K562 (cell line): ENCODE measurements around the gene AGAP1. TPM values are rescaled to one million over a fixed set of nuclear protein-coding genes. Genes with fewer than 3 reads are reported as not detected.

Experiments used
- RBM14 ChIP-seq: fragments of 200-400 bp; formaldehyde crosslinking; IDR thresholded peaks from 2 replicates; pipeline ENCODE4 v1.6.1; 2018; ENCODE audit warnings: low read depth, mild to moderate bottlenecking, low read length, moderate library complexity, borderline replicate concordance; ENCODE audit not compliant: insufficient read depth
- SAFB ChIP-seq: fragments of 200-400 bp; formaldehyde crosslinking; IDR thresholded peaks from 2 replicates; pipeline ENCODE4 v1.6.1; 2017; ENCODE audit warnings: low read depth, low read length, borderline replicate concordance
- STAT5A ChIP-seq: IDR thresholded peaks from 2 replicates; pipeline ENCODE4 v1.6.1; 2012; ENCODE audit warnings: low read length, inconsistent platforms, borderline replicate concordance
- ZBTB40 ChIP-seq, 2 experiments: fragments of 450-650 bp in 1 of 2; sonication (generic) in 1 of 2; formaldehyde crosslinking in 1 of 2; IDR thresholded peaks; 2 replicates each; pipeline versions ENCODE4 v1.7.1 to v1.9.0; 2016 to 2022; ENCODE audit warnings: inconsistent platforms in 1 of 2, mild to moderate bottlenecking in 1 of 2, missing genetic modification reagents in 1 of 2
- ZNF584 ChIP-seq: fragments of 200-800 bp; sonication (Bioruptor generic); IDR thresholded peaks from 2 replicates; pipeline ENCODE4 v1.6.1; 2016; ENCODE audit warnings: low read depth, mild to moderate bottlenecking, missing genetic modification characterization, missing compliant biosample characterization
- polyA plus RNA-seq, 8 experiments: library from polyadenylated mRNA; depleted of rRNA in 4 of 8; stranded (reverse) in 5 of 8; unstranded in 3 of 8; fragments of >200 nt; fragmentation: Nextera tagmentation in 2 of 8; fragmentation: Illumina TruSeq in 1 of 8; extraction: Ambion mirVana in 2 of 8; extraction: Trizol in 1 of 8; gene quantifications; 2 replicates each; pipeline versions ENCODE4 v1.2.1 to v1.2.3, GENCODE V29; 2011 to 2014; ENCODE audit warnings: inconsistent platforms in 1 of 8, missing spikeins in 1 of 8
- total RNA-seq, 7 experiments: library from RNA; depleted of rRNA in 6 of 7; stranded (reverse); fragments of >200 nt in 6 of 7; fragmentation: Illumina TruSeq in 2 of 7; extraction: Trizol in 2 of 7; gene quantifications; 2 replicates each; pipeline versions ENCODE4 v1.2.1 to v1.2.3, GENCODE V29; 2011 to 2021; ENCODE audit warnings: low replicate concordance in 1 of 7

AGAP1 gene
- total and polyA plus RNA-seq, 9 of the 15 experiments (the other 6 are each of a cell fraction or from before 2014, with no cell fraction given), result 1.3 to 24.0 (median 10.6) TPM

DNA sequence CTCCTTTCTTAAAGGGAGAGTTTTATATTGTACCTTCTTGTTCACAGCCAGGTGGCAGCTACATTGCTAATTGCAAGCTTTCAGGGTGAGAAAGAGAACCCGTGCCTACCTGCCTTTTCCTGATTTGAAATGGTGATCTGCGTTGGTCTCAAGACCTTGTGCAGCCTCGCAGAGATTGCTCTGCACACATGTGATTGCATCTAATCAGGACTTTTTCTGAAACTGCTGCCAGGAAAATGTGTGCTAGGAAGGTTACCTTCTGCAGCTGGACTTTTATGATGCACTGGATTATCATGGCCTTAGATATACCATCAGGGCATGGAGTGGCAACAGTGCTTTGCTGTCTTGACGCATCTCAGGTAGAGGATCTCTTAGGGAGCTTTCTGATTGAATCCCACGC lies 45.1 kb downstream of the AGAP1 start (continued):
- no peak for TF ChIP-seq ZNF584 (CRISPR knock-in tag)
- no peak for TF ChIP-seq ZBTB40 (IDR thresholded peaks at IDR 0.05)
- TF ChIP-seq ZBTB40 (CRISPR knock-in tag; IDR thresholded peaks at IDR 0.05), result no peak
- TF ChIP-seq STAT5A, result no peak
- TF ChIP-seq RBM14, result no peak
- TF ChIP-seq SAFB, result no peak
